ENCODE measurements around the gene LRRC10B.

The LRRC10B gene

GRCh38 chr11:61533039-61533375 is 24.5 kb downstream of the LRRC10B start:
- DNase-seq, result no peak

- peak; percentile 72 for DNase-seq
Observed at GRCh38 chr11:61533401-61533800, 24.9 kb downstream of the LRRC10B start.

GRCh38 chr11:61534025-61534932 is 25.7 kb downstream of the LRRC10B start:
- DNase-seq, result no peak

GRCh38 chr11:61534933-61535839 is 26.6 kb downstream of the LRRC10B start:
- DNase-seq, result no peak

GRCh38 chr11:61535998-61536675 is 27.6 kb downstream of the LRRC10B start:
- DNase-seq, result no peak

GRCh38 chr11:61536676-61537270 is 28.2 kb downstream of the LRRC10B start:
- DNase-seq, result no peak

GRCh38 chr11:61537326-61537725 is 28.8 kb downstream of the LRRC10B start:
- no peak for DNase-seq

GRCh38 chr11:61538636-61538961 is 30.1 kb downstream of the LRRC10B start:
- no peak for DNase-seq

- DNase-seq, result no peak
Observed at GRCh38 chr11:61539006-61539405, 30.5 kb downstream of the LRRC10B start.

GRCh38 chr11:61539831-61540357 is 31.3 kb downstream of the LRRC10B start:
- no peak for DNase-seq

- DNase-seq, result no peak
Observed at GRCh38 chr11:61540528-61540927, 32.0 kb downstream of the LRRC10B start.

- DNase-seq, result no peak
Observed at GRCh38 chr11:61541598-61541997, 33.0 kb downstream of the LRRC10B start.

GRCh38 chr11:61542024-61542461 is 33.5 kb downstream of the LRRC10B start:
- DNase-seq, result no peak

GRCh38 chr11:61542705-61543104 is 34.2 kb downstream of the LRRC10B start:
- DNase-seq, result no peak

- DNase-seq, result no peak
Observed at GRCh38 chr11:61543606-61544306, 35.2 kb downstream of the LRRC10B start.

- no peak for DNase-seq
Observed at GRCh38 chr11:61544466-61544865, 35.9 kb downstream of the LRRC10B start.

GRCh38 chr11:61545341-61545740 is 36.8 kb downstream of the LRRC10B start:
- DNase-seq, result no peak

GRCh38 chr11:61545921-61546320 is 37.4 kb downstream of the LRRC10B start:
- no peak for DNase-seq

- no peak for DNase-seq
Observed at GRCh38 chr11:61546663-61547062, 38.1 kb downstream of the LRRC10B start.

GRCh38 chr11:61547246-61547645 is 38.7 kb downstream of the LRRC10B start:
- DNase-seq, result no peak

- no peak for DNase-seq
Observed at GRCh38 chr11:61549177-61549576, 40.6 kb downstream of the LRRC10B start.

Measured in NCI-H748 treated with DMSO at 0.1 percent for 48 hours (cell line).